Neural crest cell (in vitro differentiated cells): ENCODE results near the gene CERS6. TPM values are rescaled to one million over a fixed set of nuclear protein-coding genes. Genes with fewer than 3 reads are reported as not detected.

Experiments used
- DNase-seq: peaks from one replicate; pipeline ENCODE4 v3.0.0; 2021; ENCODE audit warnings: low read depth, mixed read lengths, low spot score
- H3K27ac Mint-ChIP-seq: one replicate; pipeline ENCODE4 v1.8.0; 2021; ENCODE audit warnings: mild to moderate bottlenecking, mixed read lengths; ENCODE audit not compliant: unreplicated experiment
- H3K27me3 Mint-ChIP-seq: 2 replicates; pipeline ENCODE4 v1.8.0; 2021; ENCODE audit warnings: low read depth, mild to moderate bottlenecking, mixed read lengths
- H3K36me3 Mint-ChIP-seq: 2 replicates; pipeline ENCODE4 v1.8.0; 2021; ENCODE audit warnings: low read depth, mild to moderate bottlenecking, mixed read lengths
- H3K4me1 Mint-ChIP-seq: 2 replicates; pipeline ENCODE4 v1.8.0; 2021; ENCODE audit warnings: mixed read lengths
- H3K4me3 Mint-ChIP-seq: one replicate; pipeline ENCODE4 v1.8.0; 2021; ENCODE audit warnings: mild to moderate bottlenecking, mixed read lengths
- H3K9me3 Mint-ChIP-seq: 2 replicates; pipeline ENCODE4 v1.8.0; 2021; ENCODE audit warnings: mixed read lengths
- CTCF ChIP-seq: fragments of 200-600 bp; sonication (generic); conservative IDR thresholded peaks from 2 replicates; pipeline ENCODE4 v1.5.0; 2021; ENCODE audit warnings: antibody characterized with exemption, mild to moderate bottlenecking
- total RNA-seq: library from RNA; stranded (reverse); gene quantifications from 2 replicates; pipeline ENCODE4 v1.2.1, GENCODE V29; 2021

CERS6 gene
- total RNA-seq, 1 donor from 2014 or later, result 27.4 TPM

- Mint-ChIP-seq H3K27ac (no peak overlapping the region), H3K9me3 (no peaks in the 10 kb centered on the region), H3K27me3 (no peaks in the 10 kb centered on the region), H3K36me3 (peaks cover 9% of the 10 kb centered on the region), H3K4me3 (no peak overlapping the region), H3K4me1 (no peaks in the 10 kb centered on the region)
- no peak for TF ChIP-seq CTCF
- no peak for DNase-seq
These were observed 259.8 kb downstream of the CERS6 start for GRCh38 chr2:168715849-168716248.

GRCh38 chr2:168716839-168717238, 260.8 kb downstream of the CERS6 start:
- Mint-ChIP-seq H3K9me3 (no peaks in the 10 kb centered on the region), H3K27me3 (no peaks in the 10 kb centered on the region), H3K36me3 (peaks cover 12% of the 10 kb centered on the region), H3K4me1 (no peaks in the 10 kb centered on the region), H3K4me3 (no peak overlapping the region), H3K27ac (no peak overlapping the region)
- TF ChIP-seq CTCF, result no peak
- no peak for DNase-seq

GRCh38 chr2:168717790-168718502, 261.9 kb downstream of the CERS6 start:
- Mint-ChIP-seq H3K9me3 (no peaks in the 10 kb centered on the region), H3K27me3 (no peaks in the 10 kb centered on the region), H3K4me3 (no peak overlapping the region), H3K4me1 (peaks cover 7% of the 10 kb centered on the region), H3K27ac (no peak overlapping the region), H3K36me3 (peaks cover 17% of the 10 kb centered on the region)
- no peak for TF ChIP-seq CTCF
- DNase-seq, result no peak

GRCh38 chr2:168718622-168719021, 262.6 kb downstream of the CERS6 start:
- H3K4me1 Mint-ChIP-seq, result peaks cover 14% of the 10 kb centered on the region
- no peak overlapping the region for H3K4me3 Mint-ChIP-seq
- no peak for TF ChIP-seq CTCF
- H3K27me3 Mint-ChIP-seq, result no peaks in the 10 kb centered on the region
- H3K36me3 Mint-ChIP-seq, result peaks cover 22% of the 10 kb centered on the region
- no peak for DNase-seq
- H3K9me3 Mint-ChIP-seq, result peaks cover 6% of the 10 kb centered on the region
- no peak overlapping the region for H3K27ac Mint-ChIP-seq

- DNase-seq, result no peak
- Mint-ChIP-seq H3K4me1 (peaks cover 14% of the 10 kb centered on the region), H3K4me3 (no peak overlapping the region), H3K9me3 (peaks cover 10% of the 10 kb centered on the region), H3K36me3 (peaks cover 27% of the 10 kb centered on the region), H3K27me3 (no peaks in the 10 kb centered on the region), H3K27ac (no peak overlapping the region)
- no peak for TF ChIP-seq CTCF
These were observed 263.4 kb downstream of the CERS6 start for GRCh38 chr2:168719446-168719845.
